K562 (cell line): Measurements from ENCODE around the gene TMX4. TPM values are rescaled to one million over a fixed set of nuclear protein-coding genes. Genes with fewer than 3 reads are reported as not detected.

Source experiments
- ATAC-seq: fragments of 200-7000 bp; cut with Tn5 transposase; 3 replicates; pipeline ENCODE4 v1.9.1; 2020; ENCODE audit warnings: moderate library complexity
- BruUV-seq: library from RNA; stranded (reverse); fragments of 400-500 nt; replicated peaks from 2 replicates; lab custom pipeline; 2021; lab: Mats Ljungman, UMichigan
- CTCF ChIA-PET: fragments of 300-600 bp; formaldehyde crosslinking; extraction: SDS; loops from one replicate; lab custom pipeline; 2021; ENCODE audit warnings: low intra/inter-chr PET ratio; lab: Yijun Ruan, JAX
- POLR2A ChIA-PET: fragments of 300-600, 350-650 bp; sonication (Branson Sonifier 250); formaldehyde crosslinking; extraction: SDS; loops from one replicate; lab custom pipeline; 2021; ENCODE audit warnings: antibody characterized with exemption, inconsistent platforms; lab: Yijun Ruan, JAX
- DNase-seq, 4 experiments: peaks; one replicate each; pipeline versions ENCODE4 v3.0.0 to v3.0.0-alpha.2; 2011 to 2018; ENCODE audit warnings: low spot score in 3 of 4, mixed read lengths in 3 of 4; ENCODE audit errors: extremely low read depth in 1 of 4
- FAIRE-seq: peaks from 2 replicates; lab custom pipeline; 2011; peaks lifted over from hg19 to GRCh38; lab: Jason Lieb, UNC
- H2AFZ ChIP-seq: 2 replicates; pipeline ENCODE4 v1.6.0; 2011; ENCODE audit warnings: low read depth, low read length, control low read depth, inconsistent platforms
- H3K27ac ChIP-seq: fragments of 200-600 bp; 3 replicates; pipeline ENCODE4 v1.8.0; 2011; ENCODE audit warnings: low read depth, mild to moderate bottlenecking, control low read depth, inconsistent platforms, low read length, moderate library complexity, mixed read lengths; ENCODE audit errors: extremely low read depth
- H3K27me3 ChIP-seq, 2 experiments: fragments of 300-600 bp in 1 of 2; 2 replicates in 1 of 2; 3 replicates in 1 of 2; pipeline versions ENCODE4 v1.6.0 to v1.8.0; 2011; ENCODE audit warnings: inconsistent platforms in 2 of 2, low read length in 2 of 2, mild to moderate bottlenecking in 1 of 2, mixed read lengths in 1 of 2, moderate library complexity in 1 of 2; ENCODE audit not compliant: control insufficient read depth in 2 of 2, insufficient read depth in 2 of 2
- H3K36me3 ChIP-seq: fragments of 300-600 bp; 3 replicates; pipeline ENCODE4 v1.8.0; 2011; ENCODE audit warnings: mild to moderate bottlenecking, low read length, inconsistent platforms; ENCODE audit not compliant: control insufficient read depth, insufficient read depth
- H3K4me1 ChIP-seq, 2 experiments: fragments of 200-600 bp in 1 of 2; replicated peaks in 1 of 2; 2 replicates in 1 of 2; 3 replicates in 1 of 2; pipeline versions ENCODE4 v1.5.1 to v1.8.0; 2011; ENCODE audit warnings: inconsistent platforms in 2 of 2, low read length in 2 of 2, mild to moderate bottlenecking in 1 of 2, mixed read lengths in 1 of 2, moderate library complexity in 1 of 2; ENCODE audit not compliant: control insufficient read depth in 2 of 2, insufficient read depth in 2 of 2
- H3K4me2 ChIP-seq: 2 replicates; pipeline ENCODE4 v1.6.1; 2011; ENCODE audit warnings: low read length, control low read depth, inconsistent platforms, mixed read lengths; ENCODE audit not compliant: insufficient read depth
- H3K4me3 ChIP-seq: fragments of 200-600 bp; sonication (generic), shearing (Covaris generic); 2 replicates; pipeline ENCODE4 v1.5.1; 2016; ENCODE audit warnings: control low read depth, inconsistent platforms
- H3K79me2 ChIP-seq: fragments of 200-600 bp; 3 replicates; pipeline ENCODE4 v1.8.0; 2011; ENCODE audit warnings: low read length, inconsistent platforms; ENCODE audit not compliant: control insufficient read depth, insufficient read depth
- H3K9ac ChIP-seq, 2 experiments: 2 replicates each; pipeline versions ENCODE4 v1.6.0 to v1.6.1; 2011; ENCODE audit warnings: low read depth in 2 of 2, low read length in 2 of 2, control low read depth in 1 of 2, inconsistent platforms in 1 of 2, mild to moderate bottlenecking in 1 of 2, mixed read lengths in 1 of 2; ENCODE audit not compliant: insufficient read depth in 1 of 2
- H3K9me1 ChIP-seq: one replicate; pipeline ENCODE4 v1.6.0; 2011; ENCODE audit warnings: inconsistent platforms, mild to moderate bottlenecking, low read length, moderate library complexity; ENCODE audit not compliant: control insufficient read depth, insufficient read depth
- H3K9me3 ChIP-seq: replicated peaks from 2 replicates; pipeline ENCODE4 v1.5.1; 2011; ENCODE audit warnings: low read depth, low read length, inconsistent platforms; ENCODE audit not compliant: control insufficient read depth, insufficient read depth
- H4K20me1 ChIP-seq: replicated peaks from 2 replicates; pipeline ENCODE4 v1.6.1; 2011; ENCODE audit warnings: low read length, inconsistent platforms, mixed read lengths; ENCODE audit not compliant: control insufficient read depth, insufficient read depth
- BCL6 ChIP-seq: fragments of 250-450 bp; sonication (Bioruptor Pico); IDR thresholded peaks from 2 replicates; pipeline ENCODE4 v1.4.0; 2020
- CREB1 ChIP-seq, 2 experiments: sonication (generic) in 1 of 2; formaldehyde crosslinking in 1 of 2; IDR thresholded peaks; 2 replicates each; pipeline versions ENCODE4 v1.6.1 to v1.8.0; 2012 to 2022; ENCODE audit warnings: inconsistent platforms in 1 of 2, mild to moderate bottlenecking in 1 of 2, missing genetic modification reagents in 1 of 2, moderate library complexity in 1 of 2
- EP300 ChIP-seq: IDR thresholded peaks from 2 replicates; pipeline ENCODE4 v1.6.1; 2012; ENCODE audit warnings: low read length, improper control_type of control experiment
- FOSL1 ChIP-seq: fragments of 200-800 bp; sonication (Bioruptor generic); conservative IDR thresholded peaks from 2 replicates; pipeline ENCODE4 v1.6.1; 2016; ENCODE audit warnings: missing genetic modification characterization, missing compliant biosample characterization
- IFI16 ChIP-seq: fragments of 250-450 bp; sonication (Bioruptor Pico); IDR thresholded peaks from 2 replicates; pipeline ENCODE4 v2.1.2; 2022; ENCODE audit warnings: mild to moderate bottlenecking, inconsistent platforms
- KDM4B ChIP-seq, 2 experiments: fragments of 450-650 bp in 1 of 2; sonication (generic) in 1 of 2; IDR thresholded peaks; 2 replicates each; pipeline ENCODE4 v1.6.1; 2016 to 2017; ENCODE audit warnings: borderline replicate concordance in 2 of 2, antibody characterized with exemption in 1 of 2, low read depth in 1 of 2, mild to moderate bottlenecking in 1 of 2
- KHSRP ChIP-seq: fragments of 450-650 bp; IDR thresholded peaks from 2 replicates; pipeline ENCODE4 v1.6.1; 2017
- RBM15 ChIP-seq: fragments of 200-400 bp; formaldehyde crosslinking; IDR thresholded peaks from 2 replicates; pipeline ENCODE4 v1.6.1; 2018; ENCODE audit warnings: mild to moderate bottlenecking, low read length, moderate library complexity; ENCODE audit not compliant: insufficient read depth
- RCOR1 ChIP-seq, 2 experiments: IDR thresholded peaks; 2 replicates each; pipeline ENCODE4 v1.6.1; 2012; ENCODE audit warnings: low read depth in 2 of 2, low read length in 2 of 2, borderline replicate concordance in 1 of 2, improper control_type of control experiment in 1 of 2
- TAF9B ChIP-seq: fragments of 450-650 bp; IDR thresholded peaks from 2 replicates; pipeline ENCODE4 v1.6.1; 2018; ENCODE audit warnings: mild to moderate bottlenecking; ENCODE audit not compliant: partially characterized antibody
- WGBS: fragments of 100-300 bp; shearing (Covaris generic); methylation state at CpG from one replicate; pipeline ENCODE4 v1.1.6; 2016; ENCODE audit warnings: low coverage, mixed read lengths; ENCODE audit not compliant: insufficient coverage; ENCODE audit errors: missing lambda C conversion rate; 5-methylcytosine and 5-hydroxymethylcytosine counted together
- in situ Hi-C: fragments of 300-500 bp; cut with MboI; formaldehyde crosslinking; loops from 4 replicates; pipeline ENCODE4 v1.15.0; 2018; ENCODE audit warnings: inconsistent platforms, mixed read lengths
- intact Hi-C: fragments of 100-400 bp; cut with micrococcal nuclease; formaldehyde crosslinking; loops from 2 replicates; pipeline ENCODE4 v1.14.2; 2022
- polyA plus RNA-seq, 8 experiments: library from polyadenylated mRNA; depleted of rRNA in 4 of 8; stranded (reverse) in 5 of 8; unstranded in 3 of 8; fragments of >200 nt; fragmentation: Nextera tagmentation in 2 of 8; fragmentation: Illumina TruSeq in 1 of 8; extraction: Ambion mirVana in 2 of 8; extraction: Trizol in 1 of 8; gene quantifications; 2 replicates each; pipeline versions ENCODE4 v1.2.1 to v1.2.3, GENCODE V29; 2011 to 2014; ENCODE audit warnings: inconsistent platforms in 1 of 8, missing spikeins in 1 of 8
- total RNA-seq, 7 experiments: library from RNA; depleted of rRNA in 6 of 7; stranded (reverse); fragments of >200 nt in 6 of 7; fragmentation: Illumina TruSeq in 2 of 7; extraction: Trizol in 2 of 7; gene quantifications; 2 replicates each; pipeline versions ENCODE4 v1.2.1 to v1.2.3, GENCODE V29; 2011 to 2021; ENCODE audit warnings: low replicate concordance in 1 of 7
- TF ChIP-seq, protein P1 (sequence below): fragments of 450-650 bp; IDR thresholded peaks from 2 replicates; pipeline ENCODE4 v1.7.0; 2016; ENCODE audit warnings: borderline replicate concordance
- TF ChIP-seq, protein P2 (sequence below): fragments of 150-350 bp; IDR thresholded peaks from 2 replicates; pipeline ENCODE4 v1.6.1; 2014; ENCODE audit warnings: low read depth, mild to moderate bottlenecking, low read length, borderline replicate concordance

Gene TMX4
- total and polyA plus RNA-seq, 9 of the 15 experiments (the other 6 are each of a cell fraction or from before 2014, with no cell fraction given), result 4.4 to 19.3 (median 10.8) TPM

DNA sequence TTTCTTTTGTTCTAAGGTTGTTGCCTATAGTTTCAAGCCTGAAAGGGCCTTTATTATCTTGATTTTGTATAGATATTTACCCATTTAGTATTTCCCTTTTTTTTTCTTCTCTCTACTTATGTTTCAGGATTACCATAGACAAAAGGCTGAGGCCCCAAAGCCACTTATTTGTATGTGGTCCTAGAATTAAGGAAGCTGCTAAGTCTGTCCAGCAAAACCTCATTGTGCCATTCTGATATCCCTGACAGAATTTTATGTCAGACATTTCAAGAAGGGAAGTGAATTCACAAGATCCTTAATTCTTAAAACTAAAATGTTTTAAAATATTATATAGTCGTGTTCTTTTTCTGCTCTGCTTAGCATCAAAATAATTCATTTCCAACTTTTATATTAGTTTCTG, 86.2 kb downstream of the TMX4 start:
- no TSS peak for BruUV-seq
- no peak for FAIRE-seq
- Histone ChIP-seq H2AFZ (no peak overlapping the region), H3K4me1 (no peaks in the 10 kb centered on the region), H3K4me2 (no peak overlapping the region), H3K36me3 (no peaks in the 10 kb centered on the region), H3K9me1 (no peaks in the 10 kb centered on the region), H3K27me3 (no peaks in the 10 kb centered on the region), H3K4me3 (no peak overlapping the region), H3K9me3 (no peaks in the 10 kb centered on the region), H3K27ac (no peak overlapping the region)
- in situ Hi-C loops, result loop anchor here (25.0 kb wide), 1 partner anchor 779 kb away; no protein-coding TSS in a partner anchor
- intact Hi-C loops, result no loop called here
- ChIA-PET CTCF (no interaction called here), POLR2A (no interaction called here)
- 0% methylated on average over 1 of the region's 1 CpG for WGBS
- no peak for DNase-seq
- no peak for ATAC-seq
- TF ChIP-seq RCOR1 (IDR thresholded peaks at IDR 0.05; ENCODE audit: borderline replicate concordance in 1 of 2, low read depth in 2 of 2, low read length in 2 of 2) (no peak), KHSRP (no peak), BCL6 (CRISPR knock-in tag) (no peak), RBM15 (no peak)
- TF ChIP-seq, all 486 proteins: peak for 0
- no peaks in the 10 kb centered on the region for H3K79me2 ChIP-seq
- no peaks in the 10 kb centered on the region for H4K20me1 ChIP-seq
- H3K9ac ChIP-seq, result no peak overlapping the region

DNA sequence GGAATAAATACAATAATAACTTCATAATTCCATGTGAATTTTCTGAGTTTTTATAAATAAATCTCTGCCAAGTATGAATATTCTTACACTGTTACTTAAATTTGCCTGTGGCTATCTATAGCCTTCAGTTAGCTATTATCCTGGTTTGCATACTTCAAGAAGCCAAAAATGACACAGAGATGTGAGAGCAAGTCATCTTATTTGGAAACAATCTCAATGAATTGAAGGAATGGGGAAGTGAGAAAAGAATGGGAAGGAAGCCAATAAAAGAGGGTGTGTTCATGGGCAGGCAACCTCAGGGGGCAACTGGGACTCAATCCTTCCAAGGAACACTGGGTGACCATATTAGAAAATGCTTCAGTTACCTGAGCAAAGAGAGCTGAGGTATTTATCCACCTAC, 89.2 kb downstream of the TMX4 start:
- BruUV-seq, result no TSS peak
- Histone ChIP-seq H3K4me1 (no peaks in the 10 kb centered on the region), H3K27ac (no peak overlapping the region), H3K9ac (no peak overlapping the region), H3K4me3 (no peak overlapping the region), H3K4me2 (no peak overlapping the region), H3K9me1 (no peaks in the 10 kb centered on the region), H3K36me3 (no peaks in the 10 kb centered on the region), H4K20me1 (no peaks in the 10 kb centered on the region), H3K27me3 (no peaks in the 10 kb centered on the region), H3K9me3 (no peaks in the 10 kb centered on the region), H3K79me2 (no peaks in the 10 kb centered on the region), H2AFZ (no peak overlapping the region)
- intact Hi-C loops, result no loop called here
- ChIA-PET POLR2A (no interaction called here), CTCF (no interaction called here)
- no peak for FAIRE-seq
- DNase-seq, result no peak
- in situ Hi-C loops, result loop anchor here (25.0 kb wide), 1 partner anchor 782 kb away; no protein-coding TSS in a partner anchor
- no peak for ATAC-seq
- TF ChIP-seq EP300, result no peak
- TF ChIP-seq CREB1 (IDR thresholded peaks at IDR 0.05), result no peak
- TF ChIP-seq CREB1 (CRISPR knock-in tag; IDR thresholded peaks at IDR 0.05), result no peak
- no peak for TF ChIP-seq FOSL1 (tag)
- TF ChIP-seq KDM4B (IDR thresholded peaks at IDR 0.05; ENCODE audit: borderline replicate concordance in 2 of 2, low read depth in 1 of 2), result no peak
- TF ChIP-seq IFI16 (CRISPR knock-in tag), result no peak
- TF ChIP-seq, protein P1, sequence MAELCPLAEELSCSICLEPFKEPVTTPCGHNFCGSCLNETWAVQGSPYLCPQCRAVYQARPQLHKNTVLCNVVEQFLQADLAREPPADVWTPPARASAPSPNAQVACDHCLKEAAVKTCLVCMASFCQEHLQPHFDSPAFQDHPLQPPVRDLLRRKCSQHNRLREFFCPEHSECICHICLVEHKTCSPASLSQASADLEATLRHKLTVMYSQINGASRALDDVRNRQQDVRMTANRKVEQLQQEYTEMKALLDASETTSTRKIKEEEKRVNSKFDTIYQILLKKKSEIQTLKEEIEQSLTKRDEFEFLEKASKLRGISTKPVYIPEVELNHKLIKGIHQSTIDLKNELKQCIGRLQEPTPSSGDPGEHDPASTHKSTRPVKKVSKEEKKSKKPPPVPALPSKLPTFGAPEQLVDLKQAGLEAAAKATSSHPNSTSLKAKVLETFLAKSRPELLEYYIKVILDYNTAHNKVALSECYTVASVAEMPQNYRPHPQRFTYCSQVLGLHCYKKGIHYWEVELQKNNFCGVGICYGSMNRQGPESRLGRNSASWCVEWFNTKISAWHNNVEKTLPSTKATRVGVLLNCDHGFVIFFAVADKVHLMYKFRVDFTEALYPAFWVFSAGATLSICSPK, result no peak
- TF ChIP-seq, protein P2, sequence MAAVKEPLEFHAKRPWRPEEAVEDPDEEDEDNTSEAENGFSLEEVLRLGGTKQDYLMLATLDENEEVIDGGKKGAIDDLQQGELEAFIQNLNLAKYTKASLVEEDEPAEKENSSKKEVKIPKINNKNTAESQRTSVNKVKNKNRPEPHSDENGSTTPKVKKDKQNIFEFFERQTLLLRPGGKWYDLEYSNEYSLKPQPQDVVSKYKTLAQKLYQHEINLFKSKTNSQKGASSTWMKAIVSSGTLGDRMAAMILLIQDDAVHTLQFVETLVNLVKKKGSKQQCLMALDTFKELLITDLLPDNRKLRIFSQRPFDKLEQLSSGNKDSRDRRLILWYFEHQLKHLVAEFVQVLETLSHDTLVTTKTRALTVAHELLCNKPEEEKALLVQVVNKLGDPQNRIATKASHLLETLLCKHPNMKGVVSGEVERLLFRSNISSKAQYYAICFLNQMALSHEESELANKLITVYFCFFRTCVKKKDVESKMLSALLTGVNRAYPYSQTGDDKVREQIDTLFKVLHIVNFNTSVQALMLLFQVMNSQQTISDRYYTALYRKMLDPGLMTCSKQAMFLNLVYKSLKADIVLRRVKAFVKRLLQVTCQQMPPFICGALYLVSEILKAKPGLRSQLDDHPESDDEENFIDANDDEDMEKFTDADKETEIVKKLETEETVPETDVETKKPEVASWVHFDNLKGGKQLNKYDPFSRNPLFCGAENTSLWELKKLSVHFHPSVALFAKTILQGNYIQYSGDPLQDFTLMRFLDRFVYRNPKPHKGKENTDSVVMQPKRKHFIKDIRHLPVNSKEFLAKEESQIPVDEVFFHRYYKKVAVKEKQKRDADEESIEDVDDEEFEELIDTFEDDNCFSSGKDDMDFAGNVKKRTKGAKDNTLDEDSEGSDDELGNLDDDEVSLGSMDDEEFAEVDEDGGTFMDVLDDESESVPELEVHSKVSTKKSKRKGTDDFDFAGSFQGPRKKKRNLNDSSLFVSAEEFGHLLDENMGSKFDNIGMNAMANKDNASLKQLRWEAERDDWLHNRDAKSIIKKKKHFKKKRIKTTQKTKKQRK, result no peak
- no peak for TF ChIP-seq TAF9B
